Testis (tissue), 2 donors: ENCODE results near the gene STAG1.

ENCODE experiments used
- POLR2A ChIP-seq: fragments of 450-650 bp; IDR thresholded peaks from one replicate; pipeline ENCODE4 v1.6.1; 2017; ENCODE audit warnings: antibody characterized with exemption, mild to moderate bottlenecking, moderate library complexity
- TF ChIP-seq, protein P1 (sequence below), 3 experiments: fragments of 450-650 bp in 2 of 3; fragments of 200-600 bp in 1 of 3; sonication (generic) in 1 of 3; IDR thresholded peaks; one replicate each; pipeline ENCODE4 v1.5.1; 2016 to 2019; ENCODE audit warnings: antibody characterized with exemption in 3 of 3, mild to moderate bottlenecking in 2 of 3, moderate library complexity in 1 of 3

DNA sequence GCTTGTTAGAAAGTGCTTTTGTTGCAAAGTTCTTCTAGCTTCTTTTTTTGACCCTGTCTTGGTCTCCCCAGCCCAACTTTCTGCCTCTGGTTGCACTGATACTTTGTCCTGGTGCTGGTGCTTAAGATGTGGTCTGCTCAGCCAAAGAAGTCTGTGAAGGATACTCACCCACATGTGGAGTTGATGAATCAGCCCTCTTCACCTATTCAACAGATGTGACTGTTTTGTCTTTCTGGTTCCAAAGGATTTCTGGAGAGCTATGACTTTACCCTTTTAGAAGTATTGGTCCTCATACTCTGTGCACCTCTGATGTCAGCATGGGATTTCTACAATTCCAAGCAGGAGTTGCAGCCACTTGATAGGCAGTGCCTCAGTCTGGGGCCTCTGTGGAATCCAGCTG, 418.0 kb downstream of the STAG1 start:
- TF ChIP-seq, protein P1, sequence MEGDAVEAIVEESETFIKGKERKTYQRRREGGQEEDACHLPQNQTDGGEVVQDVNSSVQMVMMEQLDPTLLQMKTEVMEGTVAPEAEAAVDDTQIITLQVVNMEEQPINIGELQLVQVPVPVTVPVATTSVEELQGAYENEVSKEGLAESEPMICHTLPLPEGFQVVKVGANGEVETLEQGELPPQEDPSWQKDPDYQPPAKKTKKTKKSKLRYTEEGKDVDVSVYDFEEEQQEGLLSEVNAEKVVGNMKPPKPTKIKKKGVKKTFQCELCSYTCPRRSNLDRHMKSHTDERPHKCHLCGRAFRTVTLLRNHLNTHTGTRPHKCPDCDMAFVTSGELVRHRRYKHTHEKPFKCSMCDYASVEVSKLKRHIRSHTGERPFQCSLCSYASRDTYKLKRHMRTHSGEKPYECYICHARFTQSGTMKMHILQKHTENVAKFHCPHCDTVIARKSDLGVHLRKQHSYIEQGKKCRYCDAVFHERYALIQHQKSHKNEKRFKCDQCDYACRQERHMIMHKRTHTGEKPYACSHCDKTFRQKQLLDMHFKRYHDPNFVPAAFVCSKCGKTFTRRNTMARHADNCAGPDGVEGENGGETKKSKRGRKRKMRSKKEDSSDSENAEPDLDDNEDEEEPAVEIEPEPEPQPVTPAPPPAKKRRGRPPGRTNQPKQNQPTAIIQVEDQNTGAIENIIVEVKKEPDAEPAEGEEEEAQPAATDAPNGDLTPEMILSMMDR (IDR thresholded peaks at IDR 0.05) = no peak
- TF ChIP-seq POLR2A = no peak
